H1 (cell line): ENCODE measurements around the gene NSD2.

Experiments
- ASH2L ChIP-seq: fragments of 200-600, 300-600 bp; sonication (generic); IDR thresholded peaks from one replicate; pipeline ENCODE4 v1.7.1; 2017; ENCODE audit warnings: low read length
- CEBPB ChIP-seq: IDR thresholded peaks from 2 replicates; pipeline ENCODE4 v1.6.1; 2012; ENCODE audit warnings: low read depth, low read length
- CTCF ChIP-seq, 3 experiments: IDR thresholded peaks; 1 replicate in 2 of 3; 2 replicates in 1 of 3; pipeline versions ENCODE4 v1.5.1 to v1.6.1; 2011; ENCODE audit warnings: low read length in 3 of 3, mild to moderate bottlenecking in 3 of 3, inconsistent platforms in 2 of 3, low read depth in 1 of 3, moderate library complexity in 1 of 3; ENCODE audit not compliant: insufficient read depth in 1 of 3; ENCODE audit errors: control extremely low read depth in 1 of 3
- GTF2F1 ChIP-seq: IDR thresholded peaks from 2 replicates; pipeline ENCODE4 v1.6.1; 2012; ENCODE audit warnings: low read depth, low read length, improper control_type of control experiment, borderline replicate concordance
- KDM1A ChIP-seq: fragments of 200-600, 300-600 bp; sonication (generic); IDR thresholded peaks from 2 replicates; pipeline ENCODE4 v1.7.1; 2016; ENCODE audit warnings: mild to moderate bottlenecking, low read length, borderline replicate concordance
- POLR2A ChIP-seq, 2 experiments: IDR thresholded peaks; 1 replicate in 1 of 2; 2 replicates in 1 of 2; pipeline ENCODE4 v1.6.1; 2011; ENCODE audit warnings: low read depth in 2 of 2, low read length in 2 of 2, mild to moderate bottlenecking in 2 of 2; ENCODE audit errors: control extremely low read depth in 1 of 2
- POLR2AphosphoS5 ChIP-seq: IDR thresholded peaks from 2 replicates; pipeline ENCODE4 v1.6.1; 2011; ENCODE audit warnings: low read depth, low read length
- SIRT6 ChIP-seq: IDR thresholded peaks from one replicate; pipeline ENCODE4 v1.7.1; 2012; ENCODE audit warnings: low read length, inconsistent platforms
- SIX5 ChIP-seq: IDR thresholded peaks from 2 replicates; pipeline ENCODE4 v1.6.1; 2011; ENCODE audit warnings: mild to moderate bottlenecking, low read depth, low read length
- TAF7 ChIP-seq: optimal IDR thresholded peaks from 2 replicates; pipeline ENCODE3; 2011; ENCODE audit warnings: low read depth, mild to moderate bottlenecking, inconsistent platforms, low read length, moderate library complexity, borderline replicate concordance
- USF2 ChIP-seq: IDR thresholded peaks from 2 replicates; pipeline ENCODE4 v1.6.1; 2011; ENCODE audit warnings: low read length, improper control_type of control experiment

- no peak for TF ChIP-seq CTCF (IDR thresholded peaks at IDR 0.05; ENCODE audit: control extremely low read depth in 1 of 3, insufficient read depth in 1 of 3, low read depth in 1 of 3, low read length in 3 of 3)
- no peak for TF ChIP-seq POLR2A (IDR thresholded peaks at IDR 0.05; ENCODE audit: control extremely low read depth in 1 of 2, low read depth in 2 of 2, low read length in 2 of 2)
- no peak for TF ChIP-seq KDM1A
- no peak for TF ChIP-seq POLR2AphosphoS5
- no peak for TF ChIP-seq CEBPB
- no peak for TF ChIP-seq ASH2L
- TF ChIP-seq SIX5 = no peak
- TF ChIP-seq USF2 = no peak
- TF ChIP-seq GTF2F1 = no peak
- TF ChIP-seq TAF7 = no peak
- no peak for TF ChIP-seq SIRT6
These were observed 90.4 kb downstream of the NSD2 start for GRCh38 chr4:1961563-1961962.
